Naive thymus-derived CD4-positive, alpha-beta T cell (primary cell): ENCODE data around the gene TBXAS1. TPM values are rescaled to one million over a fixed set of nuclear protein-coding genes. Genes with fewer than 3 reads are reported as not detected.
"Not testable (repeated sequence)": the region's sequence is repeated elsewhere in the genome, so short reads cannot be mapped to it uniquely, and the experiment has no call there.

Experiments used
- ATAC-seq: fragments of 150-1000 bp; cut with Tn5 transposase; 2 replicates; pipeline ENCODE4 v1.10.0; 2021; ENCODE audit warnings: mild to moderate bottlenecking, moderate library complexity
- CTCF ChIA-PET: fragments of 350-600 bp; sonication (Branson Sonifier 250); formaldehyde crosslinking; loops from one replicate; lab custom pipeline; 2021; ENCODE audit warnings: antibody characterized with exemption; lab: Charles Lee
- POLR2A ChIA-PET: fragments of 350-600 bp; sonication (Branson Sonifier 250); formaldehyde crosslinking; loops from one replicate; lab custom pipeline; 2021; ENCODE audit warnings: antibody characterized with exemption, inconsistent platforms; lab: Charles Lee
- DNase-seq, 9 donors: peaks; one replicate each; pipeline versions ENCODE4 v3.0.0 to v3.0.0-alpha.2; 2020 to 2022; ENCODE audit warnings: mixed read lengths in 1 of 9
- H3K27ac ChIP-seq: one replicate; pipeline ENCODE4 v1.7.0; 2013; ENCODE audit warnings: mild to moderate bottlenecking, low read depth, low read length, moderate library complexity
- H3K27me3 ChIP-seq, 2 donors: one replicate each; pipeline ENCODE4 v1.7.0; 2013; ENCODE audit warnings: low read length in 2 of 2, mild to moderate bottlenecking in 2 of 2, moderate library complexity in 2 of 2; ENCODE audit not compliant: control insufficient read depth in 2 of 2, insufficient read depth in 2 of 2
- H3K36me3 ChIP-seq, 3 experiments: 1 replicate in 2 of 3; 2 replicates in 1 of 3; pipeline ENCODE4 v1.7.0; 2013; ENCODE audit warnings: low read length in 3 of 3, mild to moderate bottlenecking in 3 of 3, moderate library complexity in 1 of 3; ENCODE audit not compliant: insufficient read depth in 3 of 3, control insufficient read depth in 2 of 3
- H3K4me1 ChIP-seq, 2 donors: one replicate each; pipeline ENCODE4 v1.7.0; 2013; ENCODE audit warnings: low read length in 2 of 2, mild to moderate bottlenecking in 2 of 2, moderate library complexity in 1 of 2; ENCODE audit not compliant: control insufficient read depth in 2 of 2, insufficient read depth in 2 of 2
- H3K4me3 ChIP-seq: 2 replicates; pipeline ENCODE4 v1.7.0; 2013; ENCODE audit warnings: mild to moderate bottlenecking, low read length
- H3K9me3 ChIP-seq, 3 experiments: 1 replicate in 2 of 3; 2 replicates in 1 of 3; pipeline ENCODE4 v1.7.0; 2013; ENCODE audit warnings: low read length in 3 of 3; ENCODE audit not compliant: control insufficient read depth in 2 of 3
- H3K27ac Mint-ChIP-seq, 9 donors: one replicate each; pipeline ENCODE4 v1.8.0; 2020 to 2022; ENCODE audit warnings: mixed read lengths in 9 of 9, mild to moderate bottlenecking in 8 of 9, moderate library complexity in 5 of 9, inconsistent platforms in 2 of 9
- H3K27me3 Mint-ChIP-seq, 5 donors: one replicate each; pipeline ENCODE4 v1.8.0; 2021 to 2022; ENCODE audit warnings: mixed read lengths in 5 of 5, mild to moderate bottlenecking in 1 of 5
- H3K36me3 Mint-ChIP-seq, 5 donors: one replicate each; pipeline ENCODE4 v1.8.0; 2020 to 2022; ENCODE audit warnings: mixed read lengths in 5 of 5, mild to moderate bottlenecking in 3 of 5, inconsistent platforms in 1 of 5
- H3K4me1 Mint-ChIP-seq, 7 donors: one replicate each; pipeline ENCODE4 v1.8.0; 2020 to 2022; ENCODE audit warnings: mixed read lengths in 7 of 7, mild to moderate bottlenecking in 3 of 7, inconsistent platforms in 1 of 7
- H3K4me3 Mint-ChIP-seq, 10 donors: one replicate each; pipeline ENCODE4 v1.8.0; 2020 to 2022; ENCODE audit warnings: mild to moderate bottlenecking in 10 of 10, mixed read lengths in 10 of 10, moderate library complexity in 6 of 10, inconsistent platforms in 2 of 10
- H3K9me3 Mint-ChIP-seq, 11 donors: one replicate each; pipeline ENCODE4 v1.8.0; 2020 to 2022; ENCODE audit warnings: mixed read lengths in 11 of 11, mild to moderate bottlenecking in 4 of 11, inconsistent platforms in 1 of 11, moderate library complexity in 1 of 11
- intact Hi-C, 2 donors: fragments of 100-400 bp; cut with micrococcal nuclease; formaldehyde crosslinking; loops; one replicate each; pipeline ENCODE4 v1.15.1; 2023
- polyA plus RNA-seq, 2 donors: library from polyadenylated mRNA; unstranded; fragments of 300-500 nt; fragmentation: Illumina TruSeq; gene quantifications; one replicate each; pipeline ENCODE4 v1.2.3, GENCODE V29; 2021
- total RNA-seq, 6 experiments: library from RNA in 5 of 6; stranded (reverse) in 5 of 6; gene quantifications; 1 replicate in 5 of 6; 2 replicates in 1 of 6; pipeline ENCODE4 v1.2.3 and lab custom pipeline; 2021 to 2026

Gene TBXAS1
- total and polyA plus RNA-seq, 7 experiments from 2014 or later = 1.9 to 70.9 (median 3.2) TPM

DNA sequence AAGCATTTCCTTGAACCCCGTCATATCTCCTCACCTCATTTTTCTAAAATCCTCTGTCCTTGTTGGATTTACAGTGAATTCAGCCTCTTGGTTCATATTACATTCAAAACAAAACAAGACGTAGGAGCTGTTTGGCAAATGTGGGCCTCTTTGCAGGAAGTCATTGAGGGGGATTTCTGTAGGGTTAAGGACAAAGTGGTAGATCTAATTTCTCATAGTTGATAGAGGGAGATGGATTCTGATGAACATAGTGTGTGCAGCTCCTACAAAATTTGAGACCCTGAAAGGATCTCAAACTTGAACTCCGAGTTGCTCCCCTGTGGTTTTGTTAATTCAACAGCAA lies 682 bp downstream of the TBXAS1 start:
- CTCF ChIA-PET = no interaction called here
- peak in 2 of 9 donors; percentile 14 to 21 for DNase-seq
- peaks cover 0 to 8% of the 10 kb centered on the region in 2 donors for H3K4me1 ChIP-seq
- no peaks in the 10 kb centered on the region for H3K27me3 ChIP-seq
- no peaks in the 10 kb centered on the region for H3K36me3 ChIP-seq
- Mint-ChIP-seq H3K4me1 (peaks cover 10 to 30% (median 26%) of the 10 kb centered on the region in 7 donors), H3K9me3 (peaks cover 2 to 22% (median 11%) of the 10 kb centered on the region in 11 donors), H3K36me3 (peaks cover 0 to 17% (median 9%) of the 10 kb centered on the region in 5 donors), H3K4me3 (peak overlapping the region in 9 of 10 donors; percentile 19 to 78 (median 68)), H3K27ac (peak overlapping the region in 8 of 9 donors; percentile 67 to 90 (median 83)), H3K27me3 (peaks cover 0 to 16% (median 5%) of the 10 kb centered on the region in 5 donors)
- H3K9me3 ChIP-seq = no peaks in the 10 kb centered on the region
- no peak overlapping the region for H3K4me3 ChIP-seq
- intact Hi-C loops = loop anchor here in 1 of 2 donors (10.0 kb wide), 1 partner anchor 185 kb away; no protein-coding TSS in a partner anchor
- H3K27ac ChIP-seq = no peak overlapping the region
- POLR2A ChIA-PET = interaction anchor here (1.6 kb wide), 1 partner anchor 9 kb away, joined by 3 read pairs; no protein-coding TSS in a partner anchor
- ATAC-seq = no peak

DNA sequence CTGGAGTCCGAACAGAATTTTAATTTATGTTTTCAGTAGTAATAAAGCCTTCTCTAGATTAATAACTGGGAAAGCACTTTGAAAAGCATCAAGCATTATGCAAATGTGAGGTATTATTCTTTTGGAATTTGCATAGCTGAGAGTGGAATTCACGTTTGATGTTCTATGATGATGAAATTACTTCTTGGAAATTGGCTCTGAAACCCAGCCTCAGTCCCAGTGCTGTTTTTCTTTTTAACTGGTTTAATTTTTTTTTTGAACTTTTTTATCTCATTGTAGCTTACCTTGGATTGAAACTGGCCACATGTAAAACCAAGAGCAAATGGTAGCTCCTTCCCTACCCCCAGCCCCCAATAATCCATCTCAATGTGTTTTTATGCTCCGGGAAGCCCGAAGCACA lies 1.2 kb downstream of the TBXAS1 start:
- DNase-seq (no peak), ATAC-seq (no peak)
- no peak overlapping the region for H3K4me3 ChIP-seq
- ChIA-PET CTCF (no interaction called here), POLR2A (interaction anchor here (1.6 kb wide), 1 partner anchor 9 kb away, joined by 3 read pairs; no protein-coding TSS in a partner anchor)
- peaks cover 0 to 8% of the 10 kb centered on the region in 2 donors for H3K4me1 ChIP-seq
- intact Hi-C loops = no loop called here
- Mint-ChIP-seq H3K27me3 (peaks cover 0 to 14% (median 5%) of the 10 kb centered on the region in 5 donors), H3K9me3 (peaks cover 2 to 22% (median 11%) of the 10 kb centered on the region in 11 donors), H3K36me3 (peaks cover 0 to 17% (median 9%) of the 10 kb centered on the region in 5 donors), H3K4me1 (peaks cover 10 to 30% (median 26%) of the 10 kb centered on the region in 7 donors), H3K27ac (peak overlapping the region in 3 of 9 donors; percentile 16 to 89 (median 67)), H3K4me3 (peak overlapping the region in 6 of 10 donors; percentile 26 to 78 (median 63))
- H3K9me3 ChIP-seq = no peaks in the 10 kb centered on the region
- no peaks in the 10 kb centered on the region for H3K36me3 ChIP-seq
- H3K27ac ChIP-seq = no peak overlapping the region
- no peaks in the 10 kb centered on the region for H3K27me3 ChIP-seq

DNA sequence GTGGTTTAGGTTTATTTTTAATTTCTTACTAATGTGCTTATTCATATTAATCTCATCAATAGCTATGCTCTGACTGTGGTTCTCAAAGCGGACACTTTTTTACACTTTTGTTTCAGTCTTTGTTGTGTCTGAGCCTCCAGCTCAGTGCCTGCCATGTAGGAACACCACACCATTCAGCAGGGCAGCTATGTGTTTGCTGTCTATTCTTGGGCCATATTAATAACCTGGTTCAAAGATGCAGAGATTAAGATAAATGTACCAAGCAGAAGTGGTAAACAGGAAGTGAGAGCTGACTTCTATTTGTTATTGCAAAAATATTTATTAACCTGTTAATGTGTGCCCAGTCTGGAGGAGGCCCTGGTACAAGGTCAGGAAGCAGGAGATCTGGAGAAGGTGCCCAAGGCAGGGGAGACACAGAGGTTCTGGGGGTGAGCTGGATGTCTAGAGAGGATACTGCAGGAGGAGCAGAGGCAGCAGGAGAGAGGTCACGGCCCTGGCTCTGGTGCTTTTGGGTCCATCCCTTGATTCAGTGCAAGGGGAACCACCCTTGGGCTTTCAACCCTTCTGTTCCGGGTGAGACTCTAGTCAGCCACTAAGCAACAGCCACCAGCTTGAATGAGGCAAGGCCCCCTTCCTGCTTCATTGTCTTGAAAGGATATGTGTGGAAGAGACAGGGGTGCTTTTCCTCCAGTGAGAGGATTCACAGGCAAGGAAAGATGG lies 1.9 kb downstream of the TBXAS1 start:
- peak overlapping the region in 7 of 10 donors; percentile 2 to 68 (median 26) for H3K4me3 Mint-ChIP-seq
- peak; percentile 29 for ATAC-seq

GRCh38 chr7:139835848-139836247 lies 6.8 kb downstream of the TBXAS1 start:
- H3K4me1 Mint-ChIP-seq = peaks cover 2 to 12% (median 6%) of the 10 kb centered on the region in 7 donors

More for the DNA sequence above, 1.9 kb downstream of the TBXAS1 start:
- no peak for DNase-seq
- Mint-ChIP-seq H3K9me3 (peaks cover 2 to 25% (median 16%) of the 10 kb centered on the region in 11 donors), H3K4me1 (peaks cover 10 to 30% (median 26%) of the 10 kb centered on the region in 7 donors), H3K36me3 (peaks cover 0 to 17% (median 9%) of the 10 kb centered on the region in 5 donors), H3K27ac (peak overlapping the region in 7 of 9 donors; percentile 3 to 75 (median 26)), H3K27me3 (peaks cover 0 to 13% (median 5%) of the 10 kb centered on the region in 5 donors)
- no peaks in the 10 kb centered on the region for H3K27me3 ChIP-seq
- CTCF ChIA-PET = no interaction called here
- no peaks in the 10 kb centered on the region for H3K9me3 ChIP-seq
- H3K27ac ChIP-seq = no peak overlapping the region
- POLR2A ChIA-PET = interaction anchor here (1.6 kb wide), 1 partner anchor 8 kb away, joined by 3 read pairs; no protein-coding TSS in a partner anchor
- peaks cover 0 to 8% of the 10 kb centered on the region in 2 donors for H3K4me1 ChIP-seq
- no peak overlapping the region for H3K4me3 ChIP-seq
- intact Hi-C loops = no loop called here
- H3K36me3 ChIP-seq = no peaks in the 10 kb centered on the region

DNA sequence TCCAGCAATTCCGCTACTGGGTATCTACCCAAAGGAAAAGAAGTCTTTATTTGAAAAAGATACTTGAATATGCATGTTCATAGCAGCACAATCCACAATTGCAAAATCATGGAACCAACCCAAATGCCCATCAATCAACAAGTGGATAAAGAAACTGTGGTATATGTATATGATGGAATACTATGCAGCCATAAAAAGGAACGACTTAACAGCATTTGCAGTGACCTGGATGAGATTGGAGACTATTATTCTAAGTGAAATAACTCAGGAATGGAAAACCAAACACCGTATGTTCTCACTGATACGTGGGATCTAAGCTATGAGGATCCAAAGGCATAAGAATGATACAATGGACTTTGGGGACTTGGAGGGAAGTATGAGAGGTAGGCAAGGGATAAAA lies 8.2 kb downstream of the TBXAS1 start:
- H3K36me3 Mint-ChIP-seq = peaks cover 3 to 17% (median 14%) of the 10 kb centered on the region in 5 donors

More at GRCh38 chr7:139835848-139836247, 6.8 kb downstream of the TBXAS1 start:
- DNase-seq, H3K36me3 ChIP-seq, H3K27ac ChIP-seq, intact Hi-C loops, POLR2A ChIA-PET, H3K4me1 ChIP-seq, H3K27me3 ChIP-seq, H3K27ac Mint-ChIP-seq, H3K27me3 Mint-ChIP-seq, H3K4me3 Mint-ChIP-seq, H3K4me3 ChIP-seq, H3K9me3 ChIP-seq, ATAC-seq: not testable (repeated sequence)
- H3K9me3 Mint-ChIP-seq = peaks cover 2 to 29% (median 16%) of the 10 kb centered on the region in 11 donors
- peaks cover 3 to 19% (median 14%) of the 10 kb centered on the region in 5 donors for H3K36me3 Mint-ChIP-seq
- CTCF ChIA-PET = interaction anchor here (1.3 kb wide), 1 partner anchor 16 kb away, joined by 3 read pairs; no protein-coding TSS in a partner anchor

GRCh38 chr7:139838276-139838675 lies 9.2 kb downstream of the TBXAS1 start:
- no peak overlapping the region for H3K4me3 Mint-ChIP-seq
- Histone ChIP-seq H3K36me3 (no peaks in the 10 kb centered on the region), H3K27ac (no peak overlapping the region), H3K4me1 (no peaks in the 10 kb centered on the region), H3K27me3 (no peaks in the 10 kb centered on the region), H3K4me3 (no peak overlapping the region), H3K9me3 (no peaks in the 10 kb centered on the region)
- H3K4me1 Mint-ChIP-seq = peaks cover 0 to 6% (median 0%) of the 10 kb centered on the region in 7 donors
- H3K27ac Mint-ChIP-seq = no peak overlapping the region
- peaks cover 0 to 5% (median 0%) of the 10 kb centered on the region in 5 donors for H3K27me3 Mint-ChIP-seq
- DNase-seq (no peak), ATAC-seq (no peak)
- intact Hi-C loops = no loop called here
- peaks cover 0 to 22% (median 10%) of the 10 kb centered on the region in 11 donors for H3K9me3 Mint-ChIP-seq
- CTCF ChIA-PET = no interaction called here
- POLR2A ChIA-PET = interaction anchor here (0.8 kb wide), 1 partner anchor 204 kb away, joined by 3 read pairs; no protein-coding TSS in a partner anchor
- peaks cover 0 to 11% (median 7%) of the 10 kb centered on the region in 5 donors for H3K36me3 Mint-ChIP-seq

More for the DNA sequence above, 8.2 kb downstream of the TBXAS1 start:
- H3K4me1 Mint-ChIP-seq, H3K27ac Mint-ChIP-seq, H3K4me3 Mint-ChIP-seq, H3K4me3 ChIP-seq, H3K27me3 ChIP-seq, DNase-seq, intact Hi-C loops, H3K36me3 ChIP-seq, H3K27ac ChIP-seq, CTCF ChIA-PET, H3K9me3 ChIP-seq, H3K4me1 ChIP-seq, ATAC-seq, H3K27me3 Mint-ChIP-seq: not testable (repeated sequence)
- peaks cover 2 to 28% (median 16%) of the 10 kb centered on the region in 11 donors for H3K9me3 Mint-ChIP-seq
- POLR2A ChIA-PET = interaction anchor here (0.8 kb wide), 1 partner anchor 203 kb away, joined by 3 read pairs; no protein-coding TSS in a partner anchor
